GM12878 (cell line): Measurements from ENCODE around the gene AP1S3. TPM values are rescaled to one million over a fixed set of nuclear protein-coding genes. Genes with fewer than 3 reads are reported as not detected.

Experiments
- ATAC-seq: fragments of 200-7000 bp; cut with Tn5 transposase; 3 replicates; pipeline ENCODE4 v1.9.1; 2020; ENCODE audit warnings: mild to moderate bottlenecking, moderate library complexity
- BruUV-seq: library from RNA; stranded (reverse); fragments of 400-500 nt; replicated peaks from 2 replicates; lab custom pipeline; 2021; lab: Mats Ljungman, UMichigan
- CTCF ChIA-PET: fragments of 300-600 bp; sonication (Branson Sonifier 250); formaldehyde crosslinking; extraction: SDS; loops from one replicate; lab custom pipeline; 2021; ENCODE audit warnings: inconsistent platforms; lab: Yijun Ruan, JAX
- POLR2A ChIA-PET: fragments of 350-600 bp; formaldehyde crosslinking; extraction: SDS; loops from one replicate; lab custom pipeline; 2021; ENCODE audit warnings: inconsistent platforms; lab: Charles Lee
- RAD21 ChIA-PET: fragments of 300-600 bp; sonication (Branson Sonifier 250); formaldehyde crosslinking; loops from one replicate; lab custom pipeline; 2023; ENCODE audit warnings: antibody characterized with exemption; ENCODE audit not compliant: unreplicated experiment; lab: Charles Lee
- SMC1A ChIA-PET: fragments of 300-600 bp; sonication (Branson Sonifier 250); formaldehyde crosslinking; loops from one replicate; lab custom pipeline; 2023; ENCODE audit not compliant: unreplicated experiment, uncharacterized antibody; lab: Charles Lee
- DNase-seq: peaks from one replicate; pipeline ENCODE4 v3.0.0-alpha.2; 2011; ENCODE audit warnings: low read depth, low spot score
- FAIRE-seq: peaks from 3 replicates; lab custom pipeline; 2011; peaks lifted over from hg19 to GRCh38; lab: Jason Lieb, UNC
- H2AFZ ChIP-seq: 2 replicates; pipeline ENCODE4 v1.6.0; 2011; ENCODE audit warnings: low read depth, low read length, control low read depth; ENCODE audit not compliant: control insufficient read depth
- H3K27ac ChIP-seq: 2 replicates; pipeline ENCODE4 v1.5.1; 2011; ENCODE audit warnings: control low read depth; ENCODE audit not compliant: control insufficient read depth, insufficient read depth
- H3K27me3 ChIP-seq, 2 experiments: replicated peaks in 1 of 2; 2 replicates each; pipeline versions ENCODE4 v1.6.0 to v1.6.1; 2011; ENCODE audit warnings: low read length in 1 of 2; ENCODE audit not compliant: control insufficient read depth in 2 of 2, insufficient read depth in 2 of 2
- H3K36me3 ChIP-seq, 2 experiments: 2 replicates each; pipeline ENCODE4 v1.5.1; 2011; ENCODE audit warnings: low read length in 1 of 2; ENCODE audit not compliant: control insufficient read depth in 2 of 2, insufficient read depth in 2 of 2
- H3K4me1 ChIP-seq: 2 replicates; pipeline ENCODE4 v1.6.1; 2011; ENCODE audit warnings: mild to moderate bottlenecking, low read length, moderate library complexity, mixed read lengths; ENCODE audit not compliant: control insufficient read depth, insufficient read depth
- H3K4me2 ChIP-seq: 2 replicates; pipeline ENCODE4 v1.6.0; 2011; ENCODE audit warnings: control low read depth; ENCODE audit not compliant: control insufficient read depth, insufficient read depth
- H3K4me3 ChIP-seq: fragments of 200-600 bp; sonication (generic); 2 replicates; pipeline ENCODE4 v1.5.1; 2016
- H3K79me2 ChIP-seq: 2 replicates; pipeline ENCODE4 v1.6.0; 2011; ENCODE audit warnings: low read length; ENCODE audit not compliant: control insufficient read depth, insufficient read depth
- H3K9ac ChIP-seq: 2 replicates; pipeline ENCODE4 v1.8.0; 2011; ENCODE audit warnings: low read length, control low read depth, mixed read lengths; ENCODE audit not compliant: control insufficient read depth, insufficient read depth
- H3K9me3 ChIP-seq: replicated peaks from 3 replicates; pipeline ENCODE4 v1.5.1; 2011; ENCODE audit warnings: mild to moderate bottlenecking, low read length; ENCODE audit not compliant: control insufficient read depth, insufficient read depth
- H4K20me1 ChIP-seq: 2 replicates; pipeline ENCODE4 v1.6.0; 2011; ENCODE audit not compliant: control insufficient read depth, insufficient read depth
- BHLHE40 ChIP-seq, 2 experiments: fragments of 450-650 bp in 1 of 2; IDR thresholded peaks; 2 replicates each; pipeline ENCODE4 v1.6.1; 2011 to 2017; ENCODE audit warnings: low read depth in 2 of 2, borderline replicate concordance in 1 of 2, improper control_type of control experiment in 1 of 2, low read length in 1 of 2, mild to moderate bottlenecking in 1 of 2
- CHD4 ChIP-seq: fragments of 200-600 bp; sonication (generic); IDR thresholded peaks from 2 replicates; pipeline ENCODE4 v1.6.1; 2016; ENCODE audit warnings: mild to moderate bottlenecking
- CREM ChIP-seq: IDR thresholded peaks from 2 replicates; pipeline ENCODE4 v1.6.1; 2014; ENCODE audit warnings: antibody characterized with exemption, low read depth
- EED ChIP-seq: sonication (generic); IDR thresholded peaks from 2 replicates; pipeline ENCODE4 v1.6.1; 2016; ENCODE audit warnings: antibody characterized with exemption, low read depth
- EZH2 ChIP-seq: IDR thresholded peaks from 2 replicates; pipeline ENCODE4 v1.6.1; 2012; ENCODE audit warnings: low read depth, mild to moderate bottlenecking, control low read depth, inconsistent platforms, low read length, borderline replicate concordance; ENCODE audit not compliant: control insufficient read depth
- FOXK2 ChIP-seq: fragments of 450-650 bp; IDR thresholded peaks from 2 replicates; pipeline ENCODE4 v1.6.1; 2017; ENCODE audit warnings: mild to moderate bottlenecking, moderate library complexity
- HDAC2 ChIP-seq: fragments of 200-600 bp; sonication (generic); IDR thresholded peaks from 2 replicates; pipeline ENCODE4 v1.6.1; 2017
- JUND ChIP-seq: IDR thresholded peaks from 2 replicates; pipeline ENCODE4 v1.6.1; 2012; ENCODE audit warnings: low read depth, mild to moderate bottlenecking, low read length, improper control_type of control experiment, moderate library complexity
- NFYA ChIP-seq: IDR thresholded peaks from 2 replicates; pipeline ENCODE4 v1.6.1; 2011; ENCODE audit warnings: low read depth, mild to moderate bottlenecking, low read length, improper control_type of control experiment, borderline replicate concordance
- NRF1 ChIP-seq: conservative IDR thresholded peaks from 2 replicates; pipeline ENCODE4 v1.6.1; 2011; ENCODE audit warnings: mild to moderate bottlenecking, low read depth, low read length, improper control_type of control experiment
- PML ChIP-seq: IDR thresholded peaks from 2 replicates; pipeline ENCODE4 v1.6.1; 2012; ENCODE audit warnings: low read length, inconsistent platforms
- PRDM15 ChIP-seq: fragments of 450-650 bp; formaldehyde crosslinking; IDR thresholded peaks from 2 replicates; pipeline ENCODE4 v1.4.0; 2020; ENCODE audit warnings: mild to moderate bottlenecking, moderate library complexity
- SIX5 ChIP-seq: IDR thresholded peaks from 2 replicates; pipeline ENCODE4 v1.6.1; 2011; ENCODE audit warnings: mild to moderate bottlenecking, low read depth, low read length, moderate library complexity; ENCODE audit not compliant: severe bottlenecking
- SP1 ChIP-seq: IDR thresholded peaks from one replicate; pipeline ENCODE4 v1.6.1; 2011; ENCODE audit warnings: low read depth, low read length
- SREBF1 ChIP-seq: IDR thresholded peaks from 2 replicates; pipeline ENCODE4 v1.6.1; 2012; ENCODE audit warnings: mild to moderate bottlenecking, low read length
- SREBF2 ChIP-seq: IDR thresholded peaks from 2 replicates; pipeline ENCODE4 v1.6.1; 2012; ENCODE audit warnings: mild to moderate bottlenecking, low read length
- YBX1 ChIP-seq: fragments of 450-650 bp; IDR thresholded peaks from 2 replicates; pipeline ENCODE4 v1.6.1; 2016; ENCODE audit warnings: antibody characterized with exemption
- WGBS: methylation state at CpG from one replicate; pipeline ENCODE4 v1.1.6; 2016; ENCODE audit warnings: low lambda C conversion rate; ENCODE audit not compliant: insufficient replicate concordance, insufficient coverage; ENCODE audit errors: missing lambda C conversion rate; 5-methylcytosine and 5-hydroxymethylcytosine counted together
- in situ Hi-C: fragments of 300-500 bp; cut with MboI; formaldehyde crosslinking; loops from 9 replicates; pipeline ENCODE4 v1.14.3; 2018; ENCODE audit warnings: mixed read lengths
- intact Hi-C: fragments of 100-400 bp; cut with micrococcal nuclease; formaldehyde crosslinking; loops from one replicate; pipeline ENCODE4 v1.14.2; 2022; ENCODE audit not compliant: unreplicated experiment
- polyA plus RNA-seq, 11 experiments: library from polyadenylated mRNA; depleted of rRNA in 4 of 11; unstranded in 6 of 11; stranded (reverse) in 5 of 11; fragments of >200 nt; fragmentation: Nextera tagmentation in 4 of 11; fragmentation: Illumina TruSeq in 1 of 11; extraction: Ambion mirVana in 4 of 11; extraction: Trizol in 1 of 11; gene quantifications; 1 replicate in 1 of 11; 2 replicates in 10 of 11; pipeline versions ENCODE4 v1.2.1 to v1.2.3, GENCODE V29; 2011 to 2016; ENCODE audit warnings: inconsistent platforms in 2 of 11, missing spikeins in 2 of 11, low read depth in 1 of 11
- total RNA-seq, 4 experiments: library from RNA; depleted of rRNA in 3 of 4; stranded (reverse); fragments of >200 nt in 3 of 4; fragmentation: Illumina TruSeq in 1 of 4; extraction: Trizol in 1 of 4; gene quantifications; 2 replicates each; pipeline versions ENCODE4 v1.2.1 to v1.2.3, GENCODE V29; 2013 to 2021
- TF ChIP-seq, protein P1 (sequence below): fragments of 450-650 bp; IDR thresholded peaks from 2 replicates; pipeline ENCODE4 v1.6.1; 2016; ENCODE audit warnings: mild to moderate bottlenecking
- TF ChIP-seq, protein P2 (sequence below): IDR thresholded peaks from 2 replicates; pipeline ENCODE4 v1.6.1; 2011; ENCODE audit warnings: borderline replicate concordance, low read depth, mild to moderate bottlenecking, moderate library complexity, low read length; ENCODE audit not compliant: insufficient read depth, poor library complexity, severe bottlenecking

The AP1S3 gene
- total and polyA plus RNA-seq, 10 of the 15 experiments (the other 5 are each of a cell fraction or from before 2014, with no cell fraction given) = 2.6 to 14.3 (median 9.2) TPM

GRCh38 chr2:223852281-223852795 lies 15.0 kb upstream of the AP1S3 start (continued):
- no peak for TF ChIP-seq SREBF2
- TF ChIP-seq HDAC2 = no peak
- no peak for TF ChIP-seq FOXK2
- no peak for TF ChIP-seq CHD4
- TF ChIP-seq JUND = no peak
- TF ChIP-seq, protein P1, sequence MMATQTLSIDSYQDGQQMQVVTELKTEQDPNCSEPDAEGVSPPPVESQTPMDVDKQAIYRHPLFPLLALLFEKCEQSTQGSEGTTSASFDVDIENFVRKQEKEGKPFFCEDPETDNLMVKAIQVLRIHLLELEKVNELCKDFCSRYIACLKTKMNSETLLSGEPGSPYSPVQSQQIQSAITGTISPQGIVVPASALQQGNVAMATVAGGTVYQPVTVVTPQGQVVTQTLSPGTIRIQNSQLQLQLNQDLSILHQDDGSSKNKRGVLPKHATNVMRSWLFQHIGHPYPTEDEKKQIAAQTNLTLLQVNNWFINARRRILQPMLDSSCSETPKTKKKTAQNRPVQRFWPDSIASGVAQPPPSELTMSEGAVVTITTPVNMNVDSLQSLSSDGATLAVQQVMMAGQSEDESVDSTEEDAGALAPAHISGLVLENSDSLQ = no peak
- TF ChIP-seq PML = no peak
- TF ChIP-seq, all 136 proteins: peak for 0

DNA sequence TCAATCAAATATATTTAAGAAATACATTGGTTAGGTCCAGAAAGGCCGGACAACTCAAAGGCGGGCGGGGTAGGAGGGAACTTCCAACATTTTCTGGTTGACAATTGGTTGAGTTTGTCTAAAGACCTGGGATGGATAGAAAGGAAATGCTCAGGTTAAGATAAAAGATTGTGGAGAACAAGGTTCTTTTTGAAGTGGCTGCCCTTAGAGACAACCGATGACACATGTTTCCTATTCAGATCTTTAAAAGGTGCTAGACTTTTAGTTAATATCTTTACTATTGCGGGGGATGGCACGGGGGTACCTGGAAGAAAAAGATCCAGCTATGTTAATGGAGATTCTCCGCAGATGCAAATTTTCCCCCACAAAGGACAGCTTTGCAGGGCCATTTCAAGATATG lies 10.0 kb upstream of the AP1S3 start:
- no peak overlapping the region for H3K4me2 ChIP-seq
- RAD21 ChIA-PET = no interaction called here
- H3K27ac ChIP-seq = no peak overlapping the region
- H3K4me3 ChIP-seq = no peak overlapping the region
- SMC1A ChIA-PET = interaction anchor here (1.0 to 1.3 kb wide), 2 partner anchors 9 to 12 kb away, joined by 3 read pairs; no protein-coding TSS in a partner anchor
- no TSS peak for BruUV-seq
- FAIRE-seq = no peak
- ATAC-seq = no peak
- CTCF ChIA-PET = no interaction called here
- no peak overlapping the region for H2AFZ ChIP-seq
- POLR2A ChIA-PET = interaction anchor here (1.2 kb wide), 1 partner anchor 9 kb away, joined by 3 read pairs; no protein-coding TSS in a partner anchor
- H3K9me3 ChIP-seq = peaks cover 12% of the 10 kb centered on the region; the same call in 2 of the 3 replicates
- DNase-seq = no peak
- intact Hi-C loops = no loop called here
- H3K27me3 ChIP-seq = no peaks in the 10 kb centered on the region
- no peaks in the 10 kb centered on the region; a peak in 1 of 4 replicates for H3K36me3 ChIP-seq
- no peaks in the 10 kb centered on the region for H3K79me2 ChIP-seq
- H3K4me1 ChIP-seq = no peaks in the 10 kb centered on the region
- no peaks in the 10 kb centered on the region for H4K20me1 ChIP-seq
- 87% methylated on average over 7 of the region's 7 CpGs for WGBS
- in situ Hi-C loops = no loop called here
- no peak overlapping the region for H3K9ac ChIP-seq
- no peak for TF ChIP-seq EZH2
- TF ChIP-seq SREBF1 = no peak
- TF ChIP-seq BHLHE40 (IDR thresholded peaks at IDR 0.05; ENCODE audit: borderline replicate concordance in 1 of 2, low read depth in 2 of 2, low read length in 1 of 2) = no peak
- no peak for TF ChIP-seq YBX1
- no peak for TF ChIP-seq NFYA
- TF ChIP-seq PML = no peak
- no peak for TF ChIP-seq NRF1
- TF ChIP-seq, protein P2, sequence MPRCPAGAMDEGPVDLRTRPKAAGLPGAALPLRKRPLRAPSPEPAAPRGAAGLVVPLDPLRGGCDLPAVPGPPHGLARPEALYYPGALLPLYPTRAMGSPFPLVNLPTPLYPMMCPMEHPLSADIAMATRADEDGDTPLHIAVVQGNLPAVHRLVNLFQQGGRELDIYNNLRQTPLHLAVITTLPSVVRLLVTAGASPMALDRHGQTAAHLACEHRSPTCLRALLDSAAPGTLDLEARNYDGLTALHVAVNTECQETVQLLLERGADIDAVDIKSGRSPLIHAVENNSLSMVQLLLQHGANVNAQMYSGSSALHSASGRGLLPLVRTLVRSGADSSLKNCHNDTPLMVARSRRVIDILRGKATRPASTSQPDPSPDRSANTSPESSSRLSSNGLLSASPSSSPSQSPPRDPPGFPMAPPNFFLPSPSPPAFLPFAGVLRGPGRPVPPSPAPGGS = no peak
- no peak for TF ChIP-seq SIX5
- TF ChIP-seq SP1 = no peak
- no peak for TF ChIP-seq EED
- no peak for TF ChIP-seq PRDM15
- TF ChIP-seq CREM = no peak
